Loucy (cell line): ENCODE data around the gene SPINK4.
A peak's percentile ranks its signal among the peaks of the same experiment; 100 is the strongest.

Experiments
- H2AFZ ChIP-seq: fragments of 200-600 bp; sonication (generic); 2 replicates; pipeline ENCODE4 v1.6.0; 2016; ENCODE audit warnings: antibody characterized with exemption, mild to moderate bottlenecking, low read length, moderate library complexity
- H3F3A ChIP-seq: fragments of 200-600 bp; 2 replicates; pipeline ENCODE4 v1.6.0; 2016; ENCODE audit warnings: antibody characterized with exemption, low read depth, mild to moderate bottlenecking
- H3K27me3 ChIP-seq: fragments of 200-600 bp; sonication (generic); 2 replicates; pipeline ENCODE4 v1.6.1; 2014; ENCODE audit warnings: low read length, mild to moderate bottlenecking; ENCODE audit not compliant: insufficient read depth, poor library complexity, severe bottlenecking
- H3K36me3 ChIP-seq: fragments of 200-600 bp; sonication (generic); 2 replicates; pipeline ENCODE4 v1.6.1; 2016; ENCODE audit warnings: low read length; ENCODE audit not compliant: insufficient read depth
- H3K4me1 ChIP-seq: fragments of 200-600 bp; sonication (generic); 2 replicates; pipeline ENCODE4 v1.5.1; 2014; ENCODE audit warnings: low read length, mild to moderate bottlenecking; ENCODE audit not compliant: insufficient read depth, poor library complexity, severe bottlenecking
- H3K4me2 ChIP-seq: fragments of 200-600 bp; sonication (generic); 2 replicates; pipeline ENCODE4 v1.6.0; 2014; ENCODE audit warnings: antibody characterized with exemption, low read length, low read depth, mild to moderate bottlenecking; ENCODE audit not compliant: poor library complexity, severe bottlenecking
- H3K4me3 ChIP-seq: fragments of 200-600 bp; sonication (generic); 2 replicates; pipeline ENCODE4 v1.5.1; 2014; ENCODE audit warnings: low read length, mild to moderate bottlenecking, mixed read lengths; ENCODE audit not compliant: poor library complexity, severe bottlenecking
- H3K79me2 ChIP-seq: fragments of 200-600 bp; sonication (generic); 2 replicates; pipeline ENCODE4 v1.6.1; 2014; ENCODE audit warnings: low read length; ENCODE audit not compliant: insufficient read depth
- H3K9ac ChIP-seq: fragments of 200-600 bp; sonication (generic); 2 replicates; pipeline ENCODE4 v1.6.0; 2014; ENCODE audit warnings: mild to moderate bottlenecking, low read depth, low read length, moderate library complexity; ENCODE audit not compliant: poor library complexity, severe bottlenecking
- H3K9me2 ChIP-seq: fragments of 200-600 bp; sonication (generic); replicated peaks from 2 replicates; pipeline ENCODE4 v1.6.1; 2016; ENCODE audit warnings: low read depth, low read length, mixed read lengths
- H3K9me3 ChIP-seq: fragments of 200-600 bp; sonication (generic); 2 replicates; pipeline ENCODE4 v1.6.1; 2014; ENCODE audit warnings: mild to moderate bottlenecking, antibody characterized with exemption, low read length, low read depth; ENCODE audit not compliant: insufficient read depth
- H4K20me1 ChIP-seq: fragments of 200-600 bp; sonication (generic); 2 replicates; pipeline ENCODE4 v1.6.0; 2014; ENCODE audit warnings: antibody characterized with exemption, low read length, mild to moderate bottlenecking; ENCODE audit not compliant: insufficient read depth, poor library complexity, severe bottlenecking
- EZH2phosphoT487 ChIP-seq: fragments of 200-600 bp; IDR thresholded peaks from 2 replicates; pipeline ENCODE4 v1.6.1; 2018; ENCODE audit warnings: antibody characterized with exemption, mild to moderate bottlenecking, moderate library complexity, borderline replicate concordance
- TF ChIP-seq, protein P1 (sequence below): fragments of 200-600 bp; sonication (generic); conservative IDR thresholded peaks from 2 replicates; pipeline ENCODE4 v1.5.1; 2014; ENCODE audit warnings: mild to moderate bottlenecking, antibody characterized with exemption, low read length

SPINK4 gene

DNA sequence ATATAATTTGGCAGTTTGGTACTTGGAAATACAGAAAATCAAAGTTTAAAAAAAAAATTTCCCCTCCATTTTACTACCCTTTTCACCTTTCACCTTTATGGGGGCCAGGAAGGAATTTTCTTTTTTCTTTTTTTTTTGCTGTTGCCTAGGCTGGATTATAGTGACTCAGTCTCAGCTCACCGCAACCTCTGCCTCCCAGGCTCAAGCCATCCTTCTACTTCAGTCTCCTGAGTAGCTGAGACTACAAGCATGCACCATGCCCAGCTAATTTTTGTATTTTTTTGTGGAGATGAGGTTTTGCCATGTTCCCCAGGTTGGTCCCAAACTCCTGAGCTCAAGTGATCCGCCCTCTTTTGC lies 34.0 kb downstream of the SPINK4 start:
- H3K9me2 ChIP-seq: no peaks in the 10 kb centered on the region
- H3K79me2 ChIP-seq: peaks cover 6% of the 10 kb centered on the region; the same call in 1 of the 2 replicates
- TF ChIP-seq, protein P1, sequence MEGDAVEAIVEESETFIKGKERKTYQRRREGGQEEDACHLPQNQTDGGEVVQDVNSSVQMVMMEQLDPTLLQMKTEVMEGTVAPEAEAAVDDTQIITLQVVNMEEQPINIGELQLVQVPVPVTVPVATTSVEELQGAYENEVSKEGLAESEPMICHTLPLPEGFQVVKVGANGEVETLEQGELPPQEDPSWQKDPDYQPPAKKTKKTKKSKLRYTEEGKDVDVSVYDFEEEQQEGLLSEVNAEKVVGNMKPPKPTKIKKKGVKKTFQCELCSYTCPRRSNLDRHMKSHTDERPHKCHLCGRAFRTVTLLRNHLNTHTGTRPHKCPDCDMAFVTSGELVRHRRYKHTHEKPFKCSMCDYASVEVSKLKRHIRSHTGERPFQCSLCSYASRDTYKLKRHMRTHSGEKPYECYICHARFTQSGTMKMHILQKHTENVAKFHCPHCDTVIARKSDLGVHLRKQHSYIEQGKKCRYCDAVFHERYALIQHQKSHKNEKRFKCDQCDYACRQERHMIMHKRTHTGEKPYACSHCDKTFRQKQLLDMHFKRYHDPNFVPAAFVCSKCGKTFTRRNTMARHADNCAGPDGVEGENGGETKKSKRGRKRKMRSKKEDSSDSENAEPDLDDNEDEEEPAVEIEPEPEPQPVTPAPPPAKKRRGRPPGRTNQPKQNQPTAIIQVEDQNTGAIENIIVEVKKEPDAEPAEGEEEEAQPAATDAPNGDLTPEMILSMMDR: no peak
- no peak for TF ChIP-seq EZH2phosphoT487
- peak overlapping the region; percentile 1 for H3K9ac ChIP-seq
- H2AFZ ChIP-seq: no peak overlapping the region
- H3K4me1 ChIP-seq: no peaks in the 10 kb centered on the region
- H4K20me1 ChIP-seq: no peaks in the 10 kb centered on the region
- H3K27me3 ChIP-seq: no peaks in the 10 kb centered on the region
- H3F3A ChIP-seq: no peaks in the 10 kb centered on the region
- peaks cover 74% of the 10 kb centered on the region; the same call in 1 of the 2 replicates for H3K36me3 ChIP-seq
- H3K4me3 ChIP-seq: no peak overlapping the region
- H3K4me2 ChIP-seq: no peak overlapping the region
- no peaks in the 10 kb centered on the region for H3K9me3 ChIP-seq

DNA sequence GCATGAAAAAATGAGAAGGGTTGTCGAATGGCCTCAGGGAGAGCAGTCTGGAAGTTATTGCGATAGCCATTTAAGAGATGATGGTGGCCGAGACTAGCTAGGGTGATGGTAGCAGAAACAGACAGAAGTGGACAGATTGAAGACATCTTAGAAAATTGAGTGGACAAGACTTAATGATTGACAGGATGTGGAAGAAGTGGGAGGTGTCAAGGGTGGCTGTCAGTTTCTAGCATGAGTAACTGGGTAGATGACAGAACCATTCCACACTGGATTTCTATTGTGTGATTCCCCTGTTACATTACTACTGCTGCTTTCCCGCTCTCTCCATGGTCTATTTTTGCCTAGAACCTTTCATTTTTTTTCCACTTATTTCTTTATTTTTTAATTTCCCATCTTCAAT lies 37.5 kb downstream of the SPINK4 start:
- Histone ChIP-seq H3K79me2 (0 out of 2 replicates have a peak, but pooled peaks cover 6% of the 10 kb centered on the region), H3K4me2 (no peak overlapping the region), H3F3A (no peaks in the 10 kb centered on the region), H3K4me1 (no peaks in the 10 kb centered on the region), H3K27me3 (no peaks in the 10 kb centered on the region), H3K36me3 (peaks cover 86% of the 10 kb centered on the region), H3K9me3 (no peaks in the 10 kb centered on the region), H3K9ac (no peak overlapping the region), H2AFZ (no peak overlapping the region), H4K20me1 (no peaks in the 10 kb centered on the region), H3K4me3 (no peak overlapping the region), H3K9me2 (no peaks in the 10 kb centered on the region)
- TF ChIP-seq, protein P1: no peak
- no peak for TF ChIP-seq EZH2phosphoT487

DNA sequence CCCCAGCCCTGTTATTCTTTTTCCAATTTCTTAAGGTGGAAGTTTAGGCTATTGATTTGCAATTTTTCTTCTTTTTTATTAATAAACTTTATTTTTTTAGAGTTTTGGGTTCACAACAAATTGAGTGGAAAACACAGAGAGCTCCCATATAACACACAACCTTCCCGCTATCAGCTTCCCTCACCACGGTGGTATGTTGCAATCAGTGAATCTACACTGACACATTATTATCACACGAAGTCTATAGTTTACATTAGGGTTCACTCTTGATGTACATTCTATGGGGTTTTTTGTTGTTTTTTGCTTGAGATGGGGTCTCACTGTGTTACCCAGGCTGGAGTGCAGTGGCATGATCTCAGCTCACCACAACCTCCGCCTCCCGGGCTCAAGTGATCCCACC lies 45.5 kb downstream of the SPINK4 start:
- H4K20me1 ChIP-seq: no peaks in the 10 kb centered on the region
- H3K27me3 ChIP-seq: no peaks in the 10 kb centered on the region
- H3K4me1 ChIP-seq: no peaks in the 10 kb centered on the region
- H3K79me2 ChIP-seq: peaks cover 6% of the 10 kb centered on the region
- no peak for TF ChIP-seq EZH2phosphoT487
- TF ChIP-seq, protein P1: no peak
- peaks cover 7% of the 10 kb centered on the region for H3F3A ChIP-seq
- H3K9me2 ChIP-seq: no peaks in the 10 kb centered on the region
- H3K36me3 ChIP-seq: peaks cover 21% of the 10 kb centered on the region; the same call in 1 of the 2 replicates
- H3K9me3 ChIP-seq: no peaks in the 10 kb centered on the region
- no peak overlapping the region for H3K4me3 ChIP-seq
- H3K4me2 ChIP-seq: no peak overlapping the region
- no peak overlapping the region for H3K9ac ChIP-seq
- H2AFZ ChIP-seq: no peak overlapping the region
